GM18507 (cell line): ENCODE results near the gene HMGXB3.
A peak's percentile ranks its signal among the peaks of the same experiment; 100 is the strongest.

Experiments
- DNase-seq: peaks from one replicate; pipeline ENCODE4 v3.0.0; 2011; ENCODE audit warnings: low read depth; ENCODE audit not compliant: insufficient read length; ENCODE audit errors: extremely low spot score
- FAIRE-seq: peaks from 2 replicates; lab custom pipeline; 2011; peaks lifted over from hg19 to GRCh38; lab: Jason Lieb, UNC

Gene HMGXB3

GRCh38 chr5:149979896-149980295 lies 20.6 kb upstream of the HMGXB3 start:
- FAIRE-seq (no peak), DNase-seq (no peak)

DNA sequence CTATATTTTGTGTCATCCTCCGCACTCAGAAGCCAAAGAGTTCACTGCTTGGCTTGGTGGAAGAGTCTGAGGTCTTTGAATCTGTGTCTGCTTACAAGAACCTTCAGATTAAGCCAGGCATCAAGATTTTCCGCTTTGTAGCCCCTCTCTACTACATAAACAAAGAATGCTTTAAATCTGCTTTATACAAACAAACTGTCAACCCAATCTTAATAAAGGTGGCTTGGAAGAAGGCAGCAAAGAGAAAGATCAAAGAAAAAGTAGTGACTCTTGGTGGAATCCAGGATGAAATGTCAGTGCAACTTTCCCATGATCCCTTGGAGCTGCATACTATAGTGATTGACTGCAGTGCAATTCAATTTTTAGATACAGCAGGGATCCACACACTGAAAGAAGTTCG lies 19.3 kb upstream of the HMGXB3 start:
- DNase-seq (no peak), FAIRE-seq (no peak)

DNA sequence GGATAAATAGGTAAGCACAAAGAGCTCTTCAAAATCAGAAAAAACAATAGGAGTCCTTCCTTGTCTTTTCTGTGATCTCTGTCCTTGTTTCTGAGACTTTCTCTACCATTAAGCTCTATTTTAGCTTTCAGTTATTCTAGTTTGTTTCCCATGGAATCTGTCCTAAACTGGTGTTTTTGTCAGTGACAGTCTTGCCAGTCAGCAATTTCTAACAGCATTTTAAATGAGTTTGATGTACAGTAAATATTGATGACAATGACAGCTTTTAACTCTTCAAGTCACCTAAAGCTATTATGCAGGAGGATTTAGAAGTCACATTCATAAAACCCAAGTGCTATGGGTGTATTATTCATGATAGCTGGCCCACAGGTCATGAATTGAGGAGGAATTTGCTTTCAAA lies 18.0 kb upstream of the HMGXB3 start:
- DNase-seq = no peak
- no peak for FAIRE-seq

DNA sequence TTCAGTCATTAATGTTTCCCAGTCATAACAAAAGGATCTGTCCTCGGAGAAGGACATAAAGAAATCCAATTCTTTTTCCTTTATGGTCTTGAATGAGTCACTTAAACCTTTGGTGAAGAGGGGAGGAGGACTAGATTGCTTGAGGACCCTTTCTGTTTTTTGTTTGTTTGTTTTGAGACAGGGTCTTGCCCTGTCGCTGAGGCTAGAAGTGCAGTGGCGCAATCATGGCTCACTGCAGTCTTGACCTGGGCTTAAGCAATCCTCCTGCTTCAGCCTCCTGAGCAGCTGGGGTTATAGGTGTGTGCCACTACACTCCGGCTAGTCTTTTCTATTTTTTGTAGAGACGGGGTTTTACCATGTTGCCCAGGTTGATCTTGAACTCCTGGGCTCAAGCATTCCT lies 12.4 kb upstream of the HMGXB3 start:
- DNase-seq (no peak), FAIRE-seq (no peak)

GRCh38 chr5:149990518-149991376 lies 9.8 kb upstream of the HMGXB3 start:
- FAIRE-seq (peak; percentile 85), DNase-seq (peak; percentile 37)

DNA sequence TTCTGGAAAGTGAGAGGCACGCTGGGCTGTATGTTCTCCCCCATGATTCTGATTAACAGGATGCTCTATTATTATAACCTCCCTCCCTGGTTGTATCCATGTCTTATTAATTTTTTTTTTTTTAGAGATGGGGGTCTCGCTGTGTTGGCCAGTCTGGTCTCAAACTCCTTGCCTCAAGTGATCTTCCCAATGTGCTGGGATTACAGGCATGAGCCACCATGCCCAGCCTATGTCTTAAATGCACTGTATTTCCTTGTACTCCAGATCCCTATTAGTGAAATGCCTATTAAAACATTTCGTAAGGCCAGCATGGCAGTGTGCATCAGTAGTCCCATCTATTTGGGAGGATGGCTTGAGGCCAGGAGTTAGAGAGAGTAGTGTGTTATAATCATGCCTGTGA lies 7.1 kb upstream of the HMGXB3 start:
- no peak for DNase-seq
- FAIRE-seq = no peak

- DNase-seq = no peak
- no peak for FAIRE-seq
Observed at GRCh38 chr5:149995385-149996204, 4.9 kb upstream of the HMGXB3 start.

DNA sequence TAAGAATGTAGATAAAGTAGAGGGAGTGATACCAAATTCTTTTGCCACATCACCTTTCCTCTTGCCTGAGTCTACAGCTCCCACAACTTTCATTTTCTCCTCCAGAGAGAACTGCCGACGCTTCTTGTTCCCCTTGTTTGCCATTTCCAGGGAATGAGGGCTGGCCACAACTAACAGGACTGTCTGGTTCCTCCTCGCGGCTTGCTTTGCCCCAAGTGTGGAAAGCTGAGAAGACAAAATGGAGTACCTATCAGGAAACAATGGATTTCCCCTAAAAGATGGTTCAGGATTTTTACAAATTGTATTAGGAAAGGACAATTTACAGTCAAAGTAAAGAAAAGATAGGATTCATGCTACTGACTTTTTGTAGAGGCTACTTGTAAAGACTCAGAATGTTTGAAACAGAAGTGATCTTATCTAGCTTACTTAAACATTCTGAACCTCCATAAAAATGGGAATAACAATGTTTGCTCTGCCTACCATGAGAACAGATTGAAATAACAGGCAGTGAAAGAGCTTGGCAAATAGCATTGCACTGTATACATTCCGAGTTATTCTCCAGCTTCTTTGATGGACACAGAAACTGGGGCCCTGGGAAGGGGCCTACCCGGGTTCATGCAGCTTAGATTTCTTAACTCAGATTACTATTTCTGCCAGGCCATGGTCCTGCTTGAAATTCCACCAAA lies 4.2 kb upstream of the HMGXB3 start:
- DNase-seq (no peak), FAIRE-seq (no peak)

GRCh38 chr5:149998281-149998680 lies 2.3 kb upstream of the HMGXB3 start:
- FAIRE-seq = no peak

DNA sequence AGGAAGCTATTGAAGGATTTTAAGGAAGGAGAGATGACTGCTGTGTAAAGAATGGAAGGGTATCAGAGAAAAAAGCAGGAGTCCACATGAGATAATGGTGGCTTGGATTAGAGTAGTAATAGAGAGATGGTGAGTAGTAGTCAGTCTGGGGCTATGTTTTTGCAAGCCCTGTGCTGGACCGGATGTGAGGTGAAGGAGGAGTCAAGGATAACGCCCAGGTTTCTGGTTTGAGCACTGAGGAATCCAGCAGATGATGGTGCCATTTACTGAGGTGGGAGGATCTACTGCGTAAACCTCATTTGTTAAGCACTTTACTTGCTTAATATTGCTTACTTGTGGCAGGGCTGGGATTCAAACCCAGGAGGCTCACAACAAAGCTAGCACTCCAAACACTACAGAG lies 1.2 kb upstream of the HMGXB3 start:
- no peak for DNase-seq
- FAIRE-seq = no peak

More at GRCh38 chr5:149998281-149998680, 2.3 kb upstream of the HMGXB3 start:
- no peak for DNase-seq

DNA sequence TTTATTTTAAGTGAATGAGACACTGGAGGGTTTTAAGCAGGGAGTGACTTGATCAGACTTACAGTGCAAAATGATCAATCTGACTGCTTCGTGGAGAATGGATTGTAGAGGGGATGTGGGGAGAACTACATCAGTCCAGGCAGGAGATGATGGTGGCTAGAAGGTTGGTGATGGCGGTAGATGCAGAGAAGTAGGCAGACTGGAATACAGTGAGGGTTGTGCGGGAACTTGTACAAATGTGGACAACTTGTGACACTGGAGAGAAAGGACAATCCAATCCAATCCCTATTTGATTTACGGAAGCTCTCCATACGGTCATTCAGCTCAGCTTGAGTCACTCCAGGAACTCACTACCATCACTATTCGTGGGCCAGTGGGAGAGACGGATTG lies 678 bp upstream of the HMGXB3 start:
- FAIRE-seq (no peak), DNase-seq (no peak)

- DNase-seq = no peak
- FAIRE-seq = no peak
Observed at GRCh38 chr5:150000990-150001659, 586 bp downstream of the HMGXB3 start.

GRCh38 chr5:150001660-150002486 lies 1.3 kb downstream of the HMGXB3 start:
- peak; percentile 90 for FAIRE-seq

GRCh38 chr5:150006318-150006717 lies 5.8 kb downstream of the HMGXB3 start:
- FAIRE-seq (no peak), DNase-seq (no peak)

More at GRCh38 chr5:150001660-150002486, 1.3 kb downstream of the HMGXB3 start:
- peak; percentile 54 for DNase-seq

- FAIRE-seq = no peak
- DNase-seq = no peak
Observed at GRCh38 chr5:150007050-150007449, 6.5 kb downstream of the HMGXB3 start.

- no peak for FAIRE-seq
- no peak for DNase-seq
Observed at GRCh38 chr5:150009671-150010387, 9.3 kb downstream of the HMGXB3 start.

GRCh38 chr5:150013931-150014330 lies 13.4 kb downstream of the HMGXB3 start:
- DNase-seq = no peak
- no peak for FAIRE-seq

- FAIRE-seq (no peak), DNase-seq (no peak)
Observed at GRCh38 chr5:150014456-150014855, 13.9 kb downstream of the HMGXB3 start.
